ENCODE measurements around the gene MSMO1.
"Not testable (repeated sequence)": the region's sequence is repeated elsewhere in the genome, so short reads cannot be mapped to it uniquely, and the experiment has no call there.

The MSMO1 gene

GRCh38 chr4:165327211-165328100, at the start of gene MSMO1:
Gene MSMO1, plus strand, starts transcription at chr4:165327669. Its CDS starts 5,702 bp downstream, at chr4:165333371.
- DNase-seq = peak; percentile 96

- DNase-seq = not testable (repeated sequence)
These were observed 47.9 kb upstream of the MSMO1 start for GRCh38 chr4:165279531-165279930.

DNA sequence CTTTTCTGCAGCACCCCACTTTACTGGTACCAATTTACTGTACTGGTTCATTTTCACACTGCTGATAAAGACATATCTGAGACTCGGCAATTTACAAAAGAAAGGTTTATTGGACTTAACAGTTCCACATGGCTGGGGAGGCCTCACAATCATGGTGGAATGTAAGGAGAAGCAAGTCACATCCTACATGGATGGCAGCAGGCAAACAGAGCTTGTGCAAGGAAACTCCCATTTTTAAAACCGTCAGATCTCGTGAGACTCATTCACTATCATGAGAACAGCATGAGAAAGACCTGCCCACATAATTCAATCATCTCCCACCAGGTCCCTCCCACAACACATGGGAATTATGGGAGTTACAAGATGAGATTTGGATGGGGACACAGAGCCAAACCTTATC, 42.8 kb upstream of the MSMO1 start:
- DNase-seq = not testable (repeated sequence)

DNA sequence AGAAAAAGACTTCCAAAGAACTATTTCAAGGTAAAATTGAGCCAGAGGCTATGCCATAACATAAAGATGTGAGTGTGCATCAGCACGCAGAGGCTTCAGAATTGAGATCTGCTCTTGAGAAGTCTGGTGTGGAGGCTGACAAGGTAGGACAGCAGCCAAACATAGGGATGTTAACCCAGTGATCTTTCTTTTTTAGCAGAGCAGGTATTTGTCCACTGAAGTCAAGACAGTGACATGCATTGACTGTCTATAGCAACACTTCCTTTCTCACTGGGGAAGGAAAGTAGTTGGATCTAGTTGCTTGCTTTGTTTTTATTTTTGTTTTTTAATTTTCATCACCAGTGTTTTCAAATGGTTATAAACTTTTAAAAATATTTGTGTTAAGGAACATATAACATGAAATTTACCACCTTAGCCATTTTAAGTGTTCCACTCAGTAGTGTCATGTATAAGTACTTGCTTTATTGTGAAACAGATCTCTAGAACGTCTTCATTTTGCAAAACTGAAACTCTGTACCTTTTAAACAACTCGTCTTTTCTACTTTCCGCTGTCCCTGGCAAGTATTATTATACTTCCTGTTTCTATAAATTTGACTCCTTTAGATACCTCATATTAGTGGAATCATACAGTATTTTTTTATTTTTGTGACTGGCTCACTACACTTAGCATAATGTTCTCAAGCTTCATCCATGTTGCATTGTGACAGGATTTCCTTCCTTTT, 40.7 kb upstream of the MSMO1 start:
- DNase-seq = not testable (repeated sequence)

GRCh38 chr4:165288226-165288625, 39.2 kb upstream of the MSMO1 start:
- no peak for DNase-seq

- no peak for DNase-seq
These were observed 38.6 kb upstream of the MSMO1 start for GRCh38 chr4:165288639-165289422.

- DNase-seq = no peak
These were observed 38.1 kb upstream of the MSMO1 start for GRCh38 chr4:165289423-165289785.

DNA sequence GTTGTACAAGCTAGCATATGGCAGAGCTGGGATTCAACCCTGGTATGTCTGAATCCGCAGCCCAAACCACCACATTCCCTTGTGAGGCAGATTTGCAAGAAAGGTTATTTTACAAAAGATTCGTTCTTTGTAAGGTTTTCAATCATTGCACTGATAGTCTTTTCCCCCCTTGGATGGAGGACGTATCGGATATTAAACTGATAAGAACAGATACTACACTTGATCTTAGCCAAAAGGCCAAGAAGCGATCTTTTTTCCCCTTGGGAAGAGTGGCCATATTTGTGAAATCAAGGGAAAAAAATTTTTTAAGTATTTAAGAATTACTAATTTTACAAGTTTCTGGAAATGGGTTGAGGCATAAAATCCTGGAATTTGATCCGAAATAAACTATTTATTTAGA, 34.4 kb upstream of the MSMO1 start:
- DNase-seq = no peak

GRCh38 chr4:165293927-165294649, 33.4 kb upstream of the MSMO1 start:
- no peak for DNase-seq

DNA sequence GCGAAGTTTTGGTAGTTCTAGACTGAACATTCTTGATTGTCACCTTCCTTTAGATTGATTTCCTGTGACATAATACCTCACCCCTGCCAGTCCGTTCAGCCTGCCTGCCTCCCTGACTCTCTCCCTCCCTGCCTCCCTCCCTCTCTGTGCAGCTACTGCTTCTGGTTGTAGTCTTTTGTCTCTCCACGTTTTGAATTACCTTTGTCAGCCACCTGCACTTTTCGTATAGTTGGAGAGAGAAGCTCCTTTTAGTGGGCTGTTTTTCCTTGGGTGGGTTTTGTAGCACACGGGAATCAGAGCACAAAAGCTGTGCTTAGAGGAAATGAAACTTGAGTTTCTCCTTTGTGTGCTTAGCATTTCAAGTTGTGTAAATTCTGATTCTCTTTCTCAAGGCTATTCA, 32.6 kb upstream of the MSMO1 start:
- DNase-seq = no peak

GRCh38 chr4:165297626-165298025, 29.8 kb upstream of the MSMO1 start:
- peak; percentile 88 for DNase-seq

DNA sequence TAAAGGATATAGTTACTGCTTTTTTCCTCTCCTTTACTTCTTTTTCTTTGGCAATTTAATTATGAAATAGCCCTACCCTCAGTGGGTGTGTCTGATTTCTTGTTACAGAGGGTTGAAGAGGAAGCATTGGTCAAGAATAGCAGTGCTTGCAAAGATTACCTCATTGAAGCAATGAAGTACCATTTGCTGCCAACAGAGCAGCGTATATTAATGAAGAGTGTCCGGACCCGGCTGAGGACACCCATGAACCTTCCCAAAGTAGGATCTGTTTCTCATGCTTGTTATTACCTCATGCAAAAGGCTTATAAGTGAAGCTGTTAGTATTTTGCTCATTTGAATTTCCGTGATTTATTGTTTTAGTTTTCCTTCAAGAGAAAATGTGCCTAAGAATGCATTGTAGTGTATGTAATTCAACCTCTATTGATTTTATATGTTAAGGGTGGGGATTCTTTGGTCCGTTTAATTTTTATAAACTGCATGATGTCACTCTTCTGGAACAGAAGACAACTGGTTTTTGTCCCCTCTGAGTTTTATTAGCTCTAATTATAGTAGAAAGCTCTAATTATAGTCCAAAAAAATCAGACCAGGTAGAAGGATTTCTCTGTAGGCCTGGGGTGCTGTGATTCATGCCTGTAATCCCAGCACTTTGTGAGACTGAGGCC, 27.9 kb upstream of the MSMO1 start:
- DNase-seq = no peak

GRCh38 chr4:165301833-165302232, 25.6 kb upstream of the MSMO1 start:
- peak; percentile 17 for DNase-seq

- DNase-seq = no peak
These were observed 24.8 kb upstream of the MSMO1 start for GRCh38 chr4:165302658-165303057.

DNA sequence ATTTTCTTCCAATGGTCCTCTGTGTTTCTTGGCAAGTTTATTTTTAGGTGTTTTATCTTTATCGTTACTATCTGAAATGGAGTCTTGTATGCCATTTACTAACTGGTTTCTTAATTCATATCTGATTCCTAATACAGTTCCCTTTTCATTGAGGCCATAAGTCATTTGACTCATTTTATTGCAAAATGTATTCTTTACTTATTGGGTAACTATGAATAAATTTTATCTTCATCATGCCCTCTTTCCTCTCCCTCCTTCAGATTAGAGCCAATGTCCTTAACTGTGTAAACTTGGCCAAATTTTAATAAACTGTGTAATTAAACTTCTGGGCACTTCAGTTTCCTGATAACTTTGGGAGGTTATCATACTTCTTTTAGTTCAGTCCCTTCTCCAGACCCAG, 19.3 kb upstream of the MSMO1 start:
- DNase-seq = no peak

DNA sequence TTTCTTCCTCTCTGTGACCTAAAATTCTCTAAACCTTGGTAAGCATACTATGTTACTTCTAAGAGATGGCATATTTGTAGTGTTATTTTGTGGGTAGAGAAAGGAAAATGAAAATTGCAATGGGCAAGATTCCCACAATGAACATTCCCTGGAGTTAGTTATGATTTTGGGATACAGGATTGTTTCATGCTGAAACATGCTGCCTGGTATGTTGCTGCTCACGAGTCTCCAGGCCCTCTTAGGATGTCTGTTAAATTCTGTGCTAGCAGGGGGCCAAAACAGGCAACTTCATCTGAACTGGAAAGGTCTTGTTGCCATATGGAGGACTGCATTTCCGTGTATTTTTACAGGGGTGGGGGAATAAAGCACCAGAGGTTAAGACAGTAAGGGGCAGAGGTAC, 18.9 kb upstream of the MSMO1 start:
- no peak for DNase-seq

GRCh38 chr4:165309456-165309855, 18.0 kb upstream of the MSMO1 start:
- no peak for DNase-seq

- no peak for DNase-seq
These were observed 15.0 kb upstream of the MSMO1 start for GRCh38 chr4:165312506-165312905.

DNA sequence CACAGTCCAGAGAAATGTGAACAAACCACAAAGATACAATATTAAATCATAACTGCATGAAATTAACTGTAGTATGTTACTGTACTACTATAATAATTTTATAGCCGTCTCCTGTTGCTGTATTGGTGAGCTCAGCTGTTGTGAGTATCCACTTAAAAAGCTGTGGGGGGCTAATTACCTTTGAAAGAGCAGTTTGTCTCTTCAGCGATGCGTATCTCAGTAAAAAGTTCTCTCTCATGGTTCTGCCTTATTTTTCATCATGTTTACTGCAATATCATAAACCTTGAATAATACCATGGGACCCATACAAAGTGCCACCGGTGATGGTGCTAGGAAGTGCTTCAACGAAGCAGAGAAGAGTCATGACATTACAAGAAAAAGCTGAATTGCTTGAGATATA, 8.4 kb upstream of the MSMO1 start:
- no peak for DNase-seq

DNA sequence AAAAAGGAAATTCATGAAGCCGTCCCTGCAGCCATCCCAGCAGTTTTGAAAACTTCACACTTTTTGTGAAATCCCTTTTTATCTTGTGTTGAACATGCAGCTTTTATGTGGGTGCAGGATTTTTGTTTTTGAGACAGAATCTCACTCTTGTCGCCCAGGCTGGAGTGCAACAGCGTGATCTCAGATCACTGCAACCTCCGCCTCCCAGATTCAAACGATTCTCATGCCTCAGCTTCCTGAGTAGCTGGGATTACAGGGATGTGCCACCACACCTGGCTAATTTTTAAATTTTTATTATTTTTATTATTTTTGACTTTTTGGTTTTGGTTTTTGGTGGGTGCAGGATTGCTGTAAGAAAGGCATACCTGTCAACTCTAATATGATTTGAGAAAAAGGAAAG, 8.0 kb upstream of the MSMO1 start:
- no peak for DNase-seq

- DNase-seq = no peak
These were observed 3.1 kb upstream of the MSMO1 start for GRCh38 chr4:165324236-165324917.

DNA sequence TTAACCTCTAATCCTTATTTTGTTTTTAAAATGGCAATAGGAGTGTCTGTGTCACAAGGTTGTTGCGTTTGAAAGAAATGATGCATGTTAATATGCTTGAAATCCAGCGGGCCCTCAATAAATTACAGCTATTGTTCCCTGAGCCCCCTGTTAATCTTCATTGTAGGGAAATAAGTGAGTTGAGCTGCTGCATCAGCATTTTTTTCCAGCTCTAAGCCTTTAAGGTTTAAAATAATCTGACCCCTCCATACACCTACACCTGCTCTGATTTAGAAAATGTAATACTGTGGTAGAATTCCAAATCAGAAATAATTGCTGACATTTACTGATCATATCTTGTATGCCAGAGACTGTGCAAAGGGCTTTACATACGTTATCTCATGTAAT, 2.6 kb upstream of the MSMO1 start:
- no peak for DNase-seq

All from NCI-H526 treated with DMSO at 0.1 percent for 48 hours (cell line).